ENCODE results near the gene ZNF77. TPM values are rescaled to one million over a fixed set of nuclear protein-coding genes. Genes with fewer than 3 reads are reported as not detected.
"Not testable (repeated sequence)": the region's sequence is repeated elsewhere in the genome, so short reads cannot be mapped to it uniquely, and the experiment has no call there.

ZNF77 gene
- total RNA-seq, 1 donor from 2014 or later: 4.1 TPM

DNA sequence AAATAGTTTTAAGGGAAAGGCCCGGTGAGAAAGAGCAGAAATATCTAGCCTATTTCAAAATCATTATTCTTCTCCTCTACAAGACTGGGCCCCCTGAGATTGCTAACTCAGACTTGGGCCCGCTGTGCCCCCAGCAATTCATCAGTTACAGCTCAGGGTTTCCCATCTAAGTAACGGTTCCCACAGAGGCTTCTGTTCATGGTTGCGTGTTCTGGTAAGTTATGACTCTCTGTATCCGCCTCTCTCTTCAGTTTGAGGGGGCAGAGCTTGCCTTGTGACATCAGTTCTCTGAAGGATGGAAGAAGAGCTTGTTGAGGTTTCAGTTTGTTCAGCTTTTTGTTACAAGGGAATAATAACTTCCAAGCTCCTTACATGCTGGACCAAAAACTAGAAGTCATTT lies 32.5 kb downstream of the ZNF77 start:
- TF ChIP-seq, protein P1, sequence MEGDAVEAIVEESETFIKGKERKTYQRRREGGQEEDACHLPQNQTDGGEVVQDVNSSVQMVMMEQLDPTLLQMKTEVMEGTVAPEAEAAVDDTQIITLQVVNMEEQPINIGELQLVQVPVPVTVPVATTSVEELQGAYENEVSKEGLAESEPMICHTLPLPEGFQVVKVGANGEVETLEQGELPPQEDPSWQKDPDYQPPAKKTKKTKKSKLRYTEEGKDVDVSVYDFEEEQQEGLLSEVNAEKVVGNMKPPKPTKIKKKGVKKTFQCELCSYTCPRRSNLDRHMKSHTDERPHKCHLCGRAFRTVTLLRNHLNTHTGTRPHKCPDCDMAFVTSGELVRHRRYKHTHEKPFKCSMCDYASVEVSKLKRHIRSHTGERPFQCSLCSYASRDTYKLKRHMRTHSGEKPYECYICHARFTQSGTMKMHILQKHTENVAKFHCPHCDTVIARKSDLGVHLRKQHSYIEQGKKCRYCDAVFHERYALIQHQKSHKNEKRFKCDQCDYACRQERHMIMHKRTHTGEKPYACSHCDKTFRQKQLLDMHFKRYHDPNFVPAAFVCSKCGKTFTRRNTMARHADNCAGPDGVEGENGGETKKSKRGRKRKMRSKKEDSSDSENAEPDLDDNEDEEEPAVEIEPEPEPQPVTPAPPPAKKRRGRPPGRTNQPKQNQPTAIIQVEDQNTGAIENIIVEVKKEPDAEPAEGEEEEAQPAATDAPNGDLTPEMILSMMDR (IDR thresholded peaks at IDR 0.05): no peak
- no peak for DNase-seq (ENCODE audit: low spot score)
- peaks cover 30% of the 10 kb centered on the region for H3K9me3 Mint-ChIP-seq (ENCODE audit: low read depth)
- H3K27ac Mint-ChIP-seq (ENCODE audit: unreplicated experiment): no peak overlapping the region
- H3K4me3 Mint-ChIP-seq (ENCODE audit: unreplicated experiment): no peak overlapping the region
- H3K36me3 Mint-ChIP-seq (ENCODE audit: low read depth): peaks cover 20% of the 10 kb centered on the region
- peaks cover 7% of the 10 kb centered on the region for H3K4me1 Mint-ChIP-seq (ENCODE audit: low read depth)
- no peaks in the 10 kb centered on the region for H3K27me3 Mint-ChIP-seq (ENCODE audit: low read depth)

DNA sequence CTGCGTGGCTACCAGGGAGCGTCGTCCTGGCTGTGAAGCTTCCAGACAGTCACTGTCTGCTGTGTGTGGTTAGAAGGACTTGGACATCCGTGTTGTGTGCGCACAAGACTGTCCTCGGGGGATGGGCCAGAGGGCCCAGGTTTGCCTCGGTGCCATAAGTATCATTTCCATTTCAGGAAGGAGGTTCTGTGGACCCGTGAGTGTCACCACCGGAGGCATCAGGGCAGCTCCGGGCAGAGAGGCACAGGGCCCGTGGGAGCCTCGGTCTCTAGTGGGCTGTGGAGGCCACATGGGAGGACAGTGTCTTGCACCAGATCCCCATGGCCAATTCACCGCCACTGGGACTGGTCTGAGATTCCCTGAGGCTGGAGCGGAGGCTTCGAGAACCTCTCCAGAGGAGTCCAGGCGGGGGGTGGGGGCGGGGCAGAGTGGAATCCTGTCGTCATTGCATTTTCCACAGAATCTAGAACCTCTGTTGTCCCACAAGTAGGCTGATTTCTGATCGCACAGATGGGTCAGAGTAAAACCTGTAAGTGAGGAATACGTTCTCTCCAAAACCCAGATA lies 38.1 kb downstream of the ZNF77 start:
- no peak overlapping the region for H3K4me3 Mint-ChIP-seq (ENCODE audit: unreplicated experiment)
- H3K4me1 Mint-ChIP-seq (ENCODE audit: low read depth): peaks cover 14% of the 10 kb centered on the region
- H3K27me3 Mint-ChIP-seq (ENCODE audit: low read depth): no peaks in the 10 kb centered on the region
- H3K9me3 Mint-ChIP-seq (ENCODE audit: low read depth): peaks cover 4% of the 10 kb centered on the region
- no peak for DNase-seq (ENCODE audit: low spot score)
- TF ChIP-seq, protein P1 (IDR thresholded peaks at IDR 0.05): no peak
- peaks cover 1% of the 10 kb centered on the region for H3K36me3 Mint-ChIP-seq (ENCODE audit: low read depth)
- H3K27ac Mint-ChIP-seq (ENCODE audit: unreplicated experiment): no peak overlapping the region

DNA sequence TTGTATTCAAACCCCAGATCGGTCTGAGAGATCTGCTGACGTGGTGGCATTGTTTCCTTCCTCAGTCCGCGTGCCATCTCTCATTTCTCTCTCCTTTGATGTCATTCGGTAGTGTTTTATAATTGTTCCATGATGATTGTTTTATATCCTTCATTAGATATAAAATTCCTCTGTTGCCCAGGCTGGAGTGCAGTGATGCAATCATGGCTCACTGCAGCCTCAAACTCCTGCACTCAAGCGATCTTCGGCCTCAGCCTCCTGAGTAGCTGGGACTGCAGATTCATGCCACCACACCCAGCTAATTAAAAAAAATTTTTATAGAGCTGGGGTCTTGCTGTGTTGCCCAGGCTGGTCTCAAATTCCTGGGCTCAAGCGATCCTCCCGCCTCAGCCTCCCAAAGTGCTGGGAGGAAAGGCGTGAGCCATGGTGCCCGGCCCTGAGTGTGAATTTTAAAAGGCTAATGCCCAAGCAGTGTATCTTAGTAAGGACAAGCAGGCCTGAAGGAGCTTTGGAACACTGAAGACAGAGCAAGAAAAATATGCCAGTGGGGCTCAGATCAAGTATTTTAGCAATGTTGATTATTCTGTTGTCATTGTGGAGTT lies 38.8 kb downstream of the ZNF77 start:
- TF ChIP-seq, protein P1 (IDR thresholded peaks at IDR 0.05): no peak
- Mint-ChIP-seq H3K9me3 (ENCODE audit: low read depth) (peaks cover 2% of the 10 kb centered on the region), H3K4me3 (ENCODE audit: unreplicated experiment) (no peak overlapping the region), H3K27me3 (ENCODE audit: low read depth) (no peaks in the 10 kb centered on the region), H3K4me1 (ENCODE audit: low read depth) (peaks cover 16% of the 10 kb centered on the region), H3K36me3 (ENCODE audit: low read depth) (no peaks in the 10 kb centered on the region), H3K27ac (ENCODE audit: unreplicated experiment) (no peak overlapping the region)
- DNase-seq (ENCODE audit: low spot score): no peak

DNA sequence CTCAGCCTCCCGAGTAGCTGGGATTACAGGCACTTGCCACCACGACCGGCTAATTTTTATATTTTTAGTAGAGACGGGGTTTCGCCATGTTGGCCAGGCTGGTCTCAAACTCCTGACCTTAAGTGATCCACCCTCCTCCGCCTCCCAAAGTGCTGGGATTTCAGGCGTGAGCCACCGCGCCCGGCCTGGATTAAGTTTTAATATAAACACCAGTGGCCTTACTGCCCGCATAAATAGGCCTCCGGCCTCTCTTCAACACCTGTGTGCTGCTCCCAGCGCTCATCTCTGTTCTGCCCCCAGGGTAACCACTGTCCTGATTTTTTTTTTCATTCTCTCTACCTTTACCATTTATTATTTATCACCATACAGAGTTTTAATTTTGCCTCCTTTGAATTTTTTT lies 41.4 kb downstream of the ZNF77 start:
- H3K4me3 Mint-ChIP-seq (ENCODE audit: unreplicated experiment); H3K27ac Mint-ChIP-seq (ENCODE audit: unreplicated experiment); H3K36me3 Mint-ChIP-seq (ENCODE audit: low read depth); DNase-seq (ENCODE audit: low spot score); H3K27me3 Mint-ChIP-seq (ENCODE audit: low read depth); H3K9me3 Mint-ChIP-seq (ENCODE audit: low read depth): not testable (repeated sequence)
- H3K4me1 Mint-ChIP-seq (ENCODE audit: low read depth): peaks cover 15% of the 10 kb centered on the region

DNA sequence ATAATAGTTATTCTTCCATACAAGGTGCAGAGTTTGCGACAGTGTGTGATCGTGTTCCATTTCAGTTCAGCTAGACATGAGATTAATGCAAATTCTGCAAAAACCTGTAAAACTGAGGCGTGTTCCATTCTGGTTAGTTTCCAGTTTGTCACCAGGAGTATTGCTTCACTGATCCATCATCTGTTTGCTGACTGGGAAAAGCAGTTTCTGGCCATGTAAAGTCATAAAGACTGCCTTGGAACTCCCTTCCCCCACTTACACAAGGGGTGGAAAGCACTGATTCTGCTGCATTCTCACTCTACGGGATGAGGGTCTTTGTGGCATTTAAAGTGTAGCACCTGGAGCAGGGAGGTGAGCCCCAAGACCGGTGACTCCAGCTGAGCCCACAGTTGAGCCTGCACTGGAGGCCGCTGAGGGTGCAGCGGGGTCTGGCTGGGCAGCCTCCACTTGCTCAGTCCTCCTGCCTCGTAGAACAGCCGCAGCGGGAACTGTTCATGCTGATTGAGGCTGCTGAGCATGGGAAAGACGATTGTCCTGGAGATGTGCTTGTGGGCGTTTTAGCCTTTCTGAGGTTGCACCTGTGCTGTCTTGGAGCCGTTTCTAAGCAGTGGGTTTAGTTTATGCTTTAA lies 42.1 kb downstream of the ZNF77 start:
- Mint-ChIP-seq H3K9me3 (ENCODE audit: low read depth) (no peaks in the 10 kb centered on the region), H3K36me3 (ENCODE audit: low read depth) (no peaks in the 10 kb centered on the region), H3K27ac (ENCODE audit: unreplicated experiment) (no peak overlapping the region), H3K27me3 (ENCODE audit: low read depth) (no peaks in the 10 kb centered on the region), H3K4me3 (ENCODE audit: unreplicated experiment) (no peak overlapping the region), H3K4me1 (ENCODE audit: low read depth) (peaks cover 15% of the 10 kb centered on the region)
- TF ChIP-seq, protein P1 (IDR thresholded peaks at IDR 0.05): no peak
- DNase-seq (ENCODE audit: low spot score): no peak

Measured in chondrocyte (in vitro differentiated cells).